OCI-LY1 (cell line): Measurements from ENCODE around the gene DEPDC7.

Source experiments
- H2AFZ ChIP-seq: fragments of 200-600 bp; sonication (generic), shearing (Covaris generic); 2 replicates; pipeline ENCODE4 v1.6.0; 2014; ENCODE audit warnings: antibody characterized with exemption, mild to moderate bottlenecking, low read length
- H3F3A ChIP-seq: fragments of 200-600 bp; sonication (generic), shearing (Covaris generic); 2 replicates; pipeline ENCODE4 v1.6.0; 2014; ENCODE audit warnings: mild to moderate bottlenecking, antibody characterized with exemption, low read length, moderate library complexity; ENCODE audit not compliant: insufficient read depth
- H3K27ac ChIP-seq: fragments of 200-600 bp; sonication (generic); 2 replicates; pipeline ENCODE4 v1.5.1; 2014; ENCODE audit warnings: low read length, mixed run types, mild to moderate bottlenecking, low read depth; ENCODE audit not compliant: poor library complexity, severe bottlenecking
- H3K27me3 ChIP-seq: fragments of 200-600 bp; sonication (generic); 2 replicates; pipeline ENCODE4 v1.6.0; 2014; ENCODE audit warnings: antibody characterized with exemption, mild to moderate bottlenecking, low read length, moderate library complexity; ENCODE audit not compliant: insufficient read depth
- H3K36me3 ChIP-seq: fragments of 200-600 bp; sonication (generic); 2 replicates; pipeline ENCODE4 v1.6.1; 2014; ENCODE audit warnings: mild to moderate bottlenecking, antibody characterized with exemption, low read length, moderate library complexity, mixed read lengths; ENCODE audit not compliant: insufficient read depth
- H3K4me1 ChIP-seq: fragments of 200-600 bp; sonication (generic); 2 replicates; pipeline ENCODE4 v1.5.1; 2014; ENCODE audit warnings: mild to moderate bottlenecking, low read length, moderate library complexity; ENCODE audit not compliant: insufficient read depth, severe bottlenecking
- H3K4me2 ChIP-seq: fragments of 200-600 bp; sonication (generic), shearing (Covaris generic); 2 replicates; pipeline ENCODE4 v1.6.1; 2014; ENCODE audit warnings: low read length
- H3K4me3 ChIP-seq: fragments of 200-600 bp; sonication (generic); 2 replicates; pipeline ENCODE4 v1.5.1; 2014; ENCODE audit warnings: low read length, low read depth, mild to moderate bottlenecking, mixed read lengths; ENCODE audit not compliant: poor library complexity, severe bottlenecking
- H3K79me2 ChIP-seq: fragments of 200-600 bp; shearing (Covaris generic); 2 replicates; pipeline ENCODE4 v1.6.1; 2016; ENCODE audit warnings: mixed run types, low read length, mixed read lengths; ENCODE audit not compliant: insufficient read depth
- H3K9ac ChIP-seq: fragments of 200-600 bp; sonication (generic), shearing (Covaris generic); 2 replicates; pipeline ENCODE4 v1.6.1; 2014; ENCODE audit warnings: mild to moderate bottlenecking, low read length, mixed read lengths
- H3K9me2 ChIP-seq: fragments of 200-600 bp; sonication (generic), shearing (Covaris generic); 2 replicates; pipeline ENCODE4 v1.6.1; 2014; ENCODE audit warnings: low read depth, mild to moderate bottlenecking, low read length, mixed read lengths
- H3K9me3 ChIP-seq: fragments of 200-600 bp; shearing (Covaris generic); 2 replicates; pipeline ENCODE4 v1.6.1; 2014; ENCODE audit warnings: low read length, mixed read lengths
- H4K20me1 ChIP-seq: fragments of 200-600 bp; sonication (generic), shearing (Covaris generic); 2 replicates; pipeline ENCODE4 v1.6.0; 2016; ENCODE audit warnings: mild to moderate bottlenecking, low read length; ENCODE audit not compliant: insufficient read depth
- CTCF ChIP-seq: fragments of 200-600 bp; sonication (generic), shearing (Covaris generic); IDR thresholded peaks from 2 replicates; pipeline ENCODE4 v1.5.1; 2017; ENCODE audit warnings: mild to moderate bottlenecking, antibody characterized with exemption, low read length, moderate library complexity, mixed read lengths
- EZH2 ChIP-seq: fragments of 200-600 bp; sonication (generic), shearing (Covaris generic); IDR thresholded peaks from 2 replicates; pipeline ENCODE4 v1.8.0; 2017; ENCODE audit warnings: borderline replicate concordance, mixed run types, mild to moderate bottlenecking, antibody characterized with exemption, low read length, moderate library complexity, mixed read lengths

The DEPDC7 gene

GRCh38 chr11:33017478-33017877, 1.8 kb downstream of the DEPDC7 start:
- Histone ChIP-seq H3K27me3 (peaks cover 4% of the 10 kb centered on the region; the same call in 1 of the 2 replicates), H2AFZ (no peak overlapping the region), H3K36me3 (no peaks in the 10 kb centered on the region), H3K4me2 (no peak overlapping the region), H3K4me3 (no peak overlapping the region), H3K9ac (no peak overlapping the region), H3F3A (no peaks in the 10 kb centered on the region), H3K79me2 (no peaks in the 10 kb centered on the region), H3K27ac (no peak overlapping the region), H3K9me3 (no peaks in the 10 kb centered on the region), H4K20me1 (no peaks in the 10 kb centered on the region), H3K9me2 (no peaks in the 10 kb centered on the region), H3K4me1 (no peaks in the 10 kb centered on the region)
- TF ChIP-seq CTCF, result no peak
- TF ChIP-seq EZH2, result no peak

GRCh38 chr11:33017965-33018364, 2.3 kb downstream of the DEPDC7 start:
- H3K4me1 ChIP-seq, result no peaks in the 10 kb centered on the region
- no peak overlapping the region for H3K9ac ChIP-seq
- H2AFZ ChIP-seq, result no peak overlapping the region
- no peaks in the 10 kb centered on the region for H3K79me2 ChIP-seq
- H4K20me1 ChIP-seq, result no peaks in the 10 kb centered on the region
- no peaks in the 10 kb centered on the region for H3K9me3 ChIP-seq
- H3K9me2 ChIP-seq, result no peaks in the 10 kb centered on the region
- no peak overlapping the region for H3K27ac ChIP-seq
- H3F3A ChIP-seq, result no peaks in the 10 kb centered on the region
- H3K4me3 ChIP-seq, result no peak overlapping the region
- peaks cover 4% of the 10 kb centered on the region; the same call in 1 of the 2 replicates for H3K27me3 ChIP-seq
- TF ChIP-seq CTCF (no peak), EZH2 (no peak)
- H3K36me3 ChIP-seq, result no peaks in the 10 kb centered on the region
- H3K4me2 ChIP-seq, result no peak overlapping the region

- H3K36me3 ChIP-seq, result no peaks in the 10 kb centered on the region
- H4K20me1 ChIP-seq, result no peaks in the 10 kb centered on the region
- H2AFZ ChIP-seq, result no peak overlapping the region
- peaks cover 4% of the 10 kb centered on the region; the same call in 1 of the 2 replicates for H3K27me3 ChIP-seq
- no peak overlapping the region for H3K4me2 ChIP-seq
- TF ChIP-seq CTCF, result no peak
- TF ChIP-seq EZH2, result no peak
- no peak overlapping the region for H3K4me3 ChIP-seq
- no peak overlapping the region for H3K9ac ChIP-seq
- H3F3A ChIP-seq, result no peaks in the 10 kb centered on the region
- H3K79me2 ChIP-seq, result no peaks in the 10 kb centered on the region
- no peak overlapping the region for H3K27ac ChIP-seq
- no peaks in the 10 kb centered on the region for H3K9me2 ChIP-seq
- no peaks in the 10 kb centered on the region for H3K4me1 ChIP-seq
- H3K9me3 ChIP-seq, result no peaks in the 10 kb centered on the region
These were observed 3.2 kb downstream of the DEPDC7 start for GRCh38 chr11:33018840-33019239.
